EH (cell line): Measurements from ENCODE around the gene CALML3.
A peak's percentile ranks its signal among the peaks of the same experiment; 100 is the strongest.

Source experiments
- DNase-seq: peaks from one replicate; pipeline ENCODE4 v3.0.0-alpha.2; 2015; ENCODE audit warnings: low read depth

The CALML3 gene

DNA sequence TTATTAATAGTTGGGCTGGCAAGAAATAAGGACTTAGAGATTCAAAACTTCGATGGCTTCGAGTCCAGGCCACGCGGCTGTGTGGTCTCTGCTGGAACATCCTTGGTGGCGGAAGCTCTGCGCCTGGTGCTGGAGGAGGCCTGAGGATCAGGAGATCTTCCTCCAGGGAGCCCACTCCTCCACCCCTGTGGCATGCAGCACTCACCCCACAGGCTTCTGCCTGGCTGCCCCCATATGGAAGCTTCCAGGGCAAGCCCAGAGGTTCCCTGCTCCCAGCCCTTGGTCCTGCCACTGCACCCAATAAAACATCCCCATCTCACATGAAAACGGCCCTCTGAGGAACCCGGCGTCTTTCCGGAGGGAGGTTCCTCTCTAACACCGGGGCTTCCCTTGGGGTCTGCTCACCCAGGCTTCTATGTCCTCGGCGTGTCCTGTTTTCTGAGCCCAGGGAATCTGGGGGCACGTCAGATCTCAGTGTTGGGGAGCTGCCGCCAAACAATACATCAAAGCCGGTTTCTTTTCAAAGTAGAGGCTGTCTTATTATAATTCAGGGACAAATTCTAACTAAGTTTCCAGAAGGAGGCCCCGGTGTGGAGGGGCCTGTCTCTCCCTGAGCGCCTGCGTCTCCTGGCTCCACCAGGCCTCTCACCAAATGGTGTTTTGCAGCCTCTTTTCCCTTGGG, 32.4 kb downstream of the CALML3 start:
- DNase-seq = no peak

DNA sequence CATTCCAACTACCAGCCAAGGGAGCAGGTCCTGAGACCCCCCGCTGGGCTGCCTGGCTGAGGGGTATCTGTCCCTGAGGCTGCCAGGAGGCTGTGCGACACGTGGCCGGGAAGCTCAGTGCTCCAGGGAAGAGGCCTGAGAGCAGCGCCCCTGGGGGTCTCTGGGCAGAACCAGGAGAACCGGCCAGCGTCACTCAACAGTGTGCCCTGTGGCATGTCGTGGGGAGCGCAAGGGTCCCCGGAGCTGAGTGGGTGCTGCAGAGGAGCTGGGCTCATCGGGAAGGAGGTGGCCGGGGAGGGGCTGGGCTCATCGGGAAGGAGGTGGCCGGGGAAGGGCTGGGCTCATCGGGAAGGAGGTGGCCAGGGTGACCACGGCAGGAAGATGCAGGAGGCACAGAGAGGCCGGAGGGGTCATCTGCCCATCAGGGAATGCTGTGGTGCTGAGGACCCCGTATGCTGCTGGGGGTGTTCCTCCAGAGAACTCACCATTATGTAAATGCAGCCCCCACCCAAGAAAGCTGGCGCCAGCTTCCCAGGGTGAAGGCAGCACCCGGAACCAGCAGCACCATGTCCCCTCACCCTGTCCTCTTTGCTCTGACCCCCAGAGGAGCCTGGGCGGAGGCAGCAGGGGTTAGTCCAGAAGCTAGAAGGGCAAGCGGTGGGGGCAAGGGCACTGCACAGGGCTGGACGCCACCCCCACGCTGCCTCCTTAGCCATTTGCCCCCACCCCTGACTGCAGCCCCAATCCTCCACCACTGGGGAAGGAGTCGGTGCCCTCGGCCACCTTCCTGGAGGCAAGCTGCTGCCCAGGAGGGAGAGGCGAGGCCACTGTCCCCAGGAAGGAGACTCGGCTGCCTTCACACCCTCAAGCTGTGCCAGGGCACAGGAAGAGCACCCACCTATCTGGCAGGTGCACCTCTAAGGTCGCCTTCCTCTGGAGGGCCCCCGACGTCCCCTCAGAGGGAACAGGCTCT, 33.3 kb downstream of the CALML3 start:
- no peak for DNase-seq

DNA sequence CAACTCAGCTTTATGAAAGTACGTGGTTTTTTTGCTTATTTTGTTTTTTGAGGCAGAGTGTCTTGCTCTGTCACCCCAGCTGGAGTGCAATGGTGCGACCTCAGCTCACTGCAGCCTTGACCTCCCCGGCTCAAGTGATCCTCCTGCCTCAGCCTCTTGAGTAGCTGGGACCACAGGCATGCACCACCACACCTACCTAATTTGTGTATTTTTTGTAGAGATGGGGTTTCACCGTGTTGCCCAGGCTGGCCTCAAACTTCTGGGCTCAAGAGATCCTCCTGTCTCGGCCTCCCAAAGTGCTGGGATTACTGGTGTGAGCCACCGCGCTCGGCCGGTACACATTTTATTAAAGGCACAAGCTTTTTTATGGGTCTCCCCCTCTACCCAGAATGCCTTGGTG, 34.3 kb downstream of the CALML3 start:
- DNase-seq = peak; percentile 30

DNA sequence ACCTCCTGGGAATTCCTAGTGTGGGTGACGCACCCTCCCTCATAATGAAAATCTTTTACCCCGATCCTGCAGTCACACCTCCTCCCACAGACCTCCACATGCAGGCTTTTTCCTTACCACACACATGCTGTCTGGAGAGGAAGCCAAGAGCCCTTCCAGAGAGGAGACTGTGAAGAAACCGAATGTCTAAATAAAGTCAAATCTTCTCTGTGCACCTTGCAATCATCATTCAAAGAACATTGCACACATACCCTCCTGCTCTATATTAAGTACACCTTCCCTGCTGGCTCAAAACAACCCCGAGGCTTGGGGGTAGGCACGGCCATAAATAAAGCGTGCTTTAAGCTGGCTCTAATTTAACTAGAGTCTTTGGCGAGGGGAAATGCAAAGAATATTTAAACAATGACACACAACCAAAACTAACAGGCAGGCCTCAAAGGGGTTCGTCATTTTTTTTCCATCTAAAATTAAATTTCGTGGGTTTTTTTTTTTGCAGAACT, 34.9 kb downstream of the CALML3 start:
- peak; percentile 93 for DNase-seq

DNA sequence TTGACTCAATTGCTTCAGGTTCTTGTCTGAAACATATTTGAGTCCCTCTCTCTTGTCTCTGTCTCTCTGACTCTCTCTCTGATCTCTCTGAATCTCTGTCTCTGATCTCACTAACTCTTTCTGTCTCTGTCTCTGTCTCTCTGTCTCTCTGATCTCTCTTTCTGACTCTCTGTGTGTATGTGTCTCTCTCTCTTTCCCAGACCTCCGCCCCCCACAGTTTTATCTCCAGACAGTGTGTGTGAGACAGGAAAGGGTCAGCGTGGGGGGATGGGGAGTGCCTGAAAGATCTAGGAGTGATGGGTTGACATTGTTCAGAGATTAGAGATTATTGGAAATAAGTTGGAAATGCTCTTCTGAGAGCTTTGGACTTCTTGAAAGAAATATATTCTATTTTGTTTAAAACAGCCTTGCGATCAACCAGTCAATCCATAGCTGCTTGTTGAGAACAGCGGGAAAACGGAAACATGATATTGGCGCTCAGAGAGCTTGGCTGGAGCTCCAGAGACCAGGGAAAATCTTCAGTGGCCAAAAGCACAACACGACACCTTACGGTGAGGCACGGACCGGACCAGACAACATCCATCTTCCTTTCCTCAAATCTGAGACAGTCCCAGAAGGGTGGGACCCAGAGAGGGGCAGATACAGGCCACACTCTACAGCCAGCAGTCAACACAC, 35.5 kb downstream of the CALML3 start:
- no peak for DNase-seq

DNA sequence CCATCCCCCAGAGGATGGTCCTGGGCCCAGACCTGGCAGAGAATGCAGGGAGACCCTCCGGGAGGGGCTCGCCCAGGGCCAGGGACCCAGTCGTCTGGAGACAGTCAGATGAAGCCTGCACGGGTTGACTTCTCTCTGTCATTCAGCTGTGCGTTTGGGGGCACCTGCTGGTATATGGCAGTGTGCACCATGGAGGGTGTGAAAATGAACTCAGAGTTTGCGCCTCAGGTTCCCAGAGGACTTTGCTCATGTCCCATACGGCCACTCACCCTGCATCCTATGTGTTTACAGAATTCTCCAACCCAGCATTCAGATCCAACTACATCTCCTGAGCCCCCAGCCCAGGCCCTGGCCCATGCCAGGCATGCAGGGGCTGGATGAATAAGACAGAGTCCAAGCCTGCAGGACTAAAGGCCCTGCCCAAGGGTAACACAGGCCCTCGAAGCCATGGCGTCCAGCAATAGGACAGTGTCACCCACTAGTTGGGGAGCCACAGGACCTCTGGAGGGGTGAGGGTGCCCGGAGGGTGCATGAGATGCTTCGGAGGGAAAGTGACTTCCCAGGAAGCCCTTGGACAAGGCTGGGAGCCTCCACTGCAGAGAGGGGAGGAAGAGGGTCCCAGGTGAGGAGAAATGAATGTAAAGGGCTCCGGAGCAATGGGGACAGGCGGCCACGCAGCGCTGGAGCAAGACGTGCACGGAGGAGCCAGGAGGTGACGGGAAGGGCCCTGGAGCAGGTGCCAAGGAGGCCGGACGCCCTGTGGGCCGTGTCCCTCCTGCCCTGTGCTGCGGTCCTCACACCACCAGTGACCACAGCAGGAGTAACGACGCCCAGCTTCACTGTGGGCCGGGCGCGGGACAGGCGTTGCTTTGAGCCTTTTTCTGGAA, 36.3 kb downstream of the CALML3 start:
- no peak for DNase-seq

DNA sequence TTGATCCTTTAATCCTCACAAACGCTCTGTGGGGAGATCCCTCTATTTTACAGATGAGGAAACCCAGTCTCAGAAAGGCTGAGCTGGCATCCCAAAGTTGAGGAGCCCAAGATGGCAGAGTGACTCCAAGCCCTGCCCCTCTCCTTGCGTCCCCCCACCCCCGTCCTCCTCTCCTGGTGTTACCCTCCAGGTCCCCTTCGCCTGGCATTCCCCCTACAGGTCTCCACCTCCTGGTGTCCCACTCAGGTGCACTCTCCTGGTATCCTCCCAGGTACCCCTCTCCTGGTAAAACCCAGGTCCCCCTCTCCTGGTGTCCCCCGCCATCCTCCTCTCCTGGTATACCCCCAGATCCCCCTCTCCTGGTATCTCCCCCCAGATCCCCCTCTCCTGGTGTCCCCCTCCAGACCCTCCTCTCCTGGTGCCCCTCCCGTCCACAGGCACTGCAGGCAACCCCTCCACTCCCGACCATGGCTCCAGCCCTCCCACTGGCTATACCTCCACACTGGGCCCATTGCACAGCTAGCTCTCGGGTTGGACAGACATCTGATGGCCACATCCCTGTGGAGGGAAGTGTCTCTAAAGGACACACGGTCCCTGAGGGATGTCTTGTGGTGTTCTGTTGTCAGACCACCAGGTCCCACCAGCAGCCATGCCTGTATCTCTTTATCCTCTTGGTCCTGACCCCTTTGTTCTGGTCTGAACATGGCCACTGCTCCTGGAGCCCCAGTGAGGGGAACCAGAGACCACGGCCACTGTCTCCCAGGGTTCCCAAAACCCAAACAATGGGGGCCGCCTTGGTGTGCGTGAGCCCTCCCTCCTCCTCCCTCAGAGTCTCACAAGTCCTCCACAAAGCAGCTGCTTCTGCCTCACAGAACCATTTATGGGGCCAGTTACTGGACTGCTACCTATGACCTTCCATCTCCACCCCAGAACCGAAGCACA, 37.2 kb downstream of the CALML3 start:
- DNase-seq = no peak

DNA sequence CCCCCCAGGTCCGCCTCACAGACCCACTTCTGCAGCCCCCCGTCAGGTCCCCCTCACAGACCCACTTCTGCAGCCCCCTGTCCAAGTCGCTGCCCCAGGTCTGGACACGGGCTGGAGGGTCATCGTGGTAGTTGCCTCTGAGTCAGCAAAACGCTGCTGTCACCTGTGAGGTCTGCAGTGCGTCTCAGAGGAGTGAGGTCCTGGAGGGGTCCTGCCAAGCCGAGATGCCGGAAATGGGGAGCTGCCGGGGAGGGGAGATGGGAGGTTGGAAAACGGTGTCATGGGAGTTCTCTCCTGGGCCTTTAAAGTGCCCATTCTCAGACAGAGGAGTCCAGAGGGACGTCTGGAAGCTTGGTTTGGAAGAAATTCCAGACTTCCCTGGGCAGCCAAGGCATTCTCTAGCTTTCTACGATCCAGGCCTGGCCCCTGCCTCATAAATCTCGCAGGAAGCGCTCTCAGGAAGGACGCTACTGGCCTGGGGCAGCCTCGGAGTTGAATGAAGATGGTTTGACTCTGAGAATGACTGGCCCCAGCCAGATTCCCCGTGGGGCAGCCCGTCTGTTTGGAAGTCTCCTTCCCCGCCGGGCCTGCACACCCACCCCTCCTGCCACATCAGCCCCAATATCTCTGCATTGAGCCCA, 38.7 kb downstream of the CALML3 start:
- DNase-seq = peak; percentile 88

DNA sequence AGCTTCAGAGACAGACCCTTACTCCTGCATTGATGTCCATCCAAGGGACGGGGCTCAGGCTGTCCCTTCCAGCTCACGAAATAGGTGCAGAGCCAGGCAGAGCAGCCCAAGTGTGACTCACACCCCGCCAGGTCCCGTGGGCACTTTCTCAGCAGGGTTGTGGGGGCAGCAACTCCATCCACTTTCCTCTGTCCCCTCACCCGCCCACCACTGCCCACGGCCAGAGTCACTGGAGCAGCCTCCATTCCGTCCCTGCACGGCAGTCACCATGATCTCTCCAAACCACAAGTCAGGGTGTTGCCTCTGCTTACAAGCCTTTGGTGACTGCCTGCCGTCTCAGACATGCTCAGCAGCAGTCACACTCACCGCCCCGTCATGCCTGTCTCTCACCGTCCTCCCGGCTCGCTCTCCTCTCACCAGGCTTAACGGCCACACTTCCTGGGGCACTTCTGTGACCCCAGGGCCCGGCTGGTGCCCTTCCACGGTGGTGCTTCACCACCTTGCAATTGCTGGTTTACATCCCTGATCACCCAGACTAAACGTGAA, 39.3 kb downstream of the CALML3 start:
- peak; percentile 86 for DNase-seq

DNA sequence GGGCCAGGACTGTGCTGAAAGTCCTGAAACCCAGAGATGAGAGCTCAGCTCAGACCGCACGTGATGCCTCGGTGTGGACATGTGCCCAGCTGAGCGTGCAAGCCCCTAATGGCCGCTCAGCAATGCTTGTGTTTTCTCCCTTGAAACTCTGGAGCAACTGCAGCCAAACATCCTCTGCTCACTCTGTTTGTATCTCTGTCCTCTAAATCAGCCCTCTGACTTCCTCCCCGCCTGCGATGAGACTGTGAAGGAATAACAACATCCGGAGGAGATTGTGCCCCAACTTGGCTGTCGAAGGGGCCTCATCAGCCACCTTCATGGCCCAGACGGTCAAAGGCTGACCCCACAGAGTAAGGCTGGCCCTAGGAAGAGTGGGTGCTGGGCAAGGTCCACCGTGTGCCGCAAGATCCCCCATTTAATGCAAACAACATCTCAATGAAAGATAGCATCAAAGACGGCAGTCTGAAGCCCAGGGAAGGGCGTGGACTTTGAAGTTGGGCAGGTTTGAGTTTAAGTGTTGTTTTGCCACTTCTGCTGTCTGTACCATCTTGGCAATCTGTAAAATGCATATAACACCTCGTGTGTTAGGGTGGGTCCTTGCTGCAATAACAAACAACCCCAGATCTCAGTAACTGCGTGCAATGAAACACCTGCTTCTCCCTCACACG, 39.9 kb downstream of the CALML3 start:
- DNase-seq = peak; percentile 26

DNA sequence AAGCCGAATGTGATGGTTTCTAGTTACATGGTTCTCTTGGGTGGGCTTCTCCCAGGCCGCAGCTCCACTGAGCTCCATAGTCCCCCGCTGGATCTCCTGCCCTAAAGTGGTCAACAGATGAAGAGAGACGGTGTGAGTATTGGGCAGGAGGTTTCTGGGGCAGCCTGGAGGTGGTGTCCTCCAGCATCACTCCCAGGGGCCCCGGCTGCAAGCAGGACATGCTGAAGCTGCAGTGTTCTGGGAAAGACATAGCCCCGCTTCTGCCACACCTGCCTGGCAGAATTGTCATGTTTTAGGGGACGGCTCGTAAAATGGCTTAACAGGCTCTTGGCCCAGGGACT, 40.4 kb downstream of the CALML3 start:
- DNase-seq = no peak

DNA sequence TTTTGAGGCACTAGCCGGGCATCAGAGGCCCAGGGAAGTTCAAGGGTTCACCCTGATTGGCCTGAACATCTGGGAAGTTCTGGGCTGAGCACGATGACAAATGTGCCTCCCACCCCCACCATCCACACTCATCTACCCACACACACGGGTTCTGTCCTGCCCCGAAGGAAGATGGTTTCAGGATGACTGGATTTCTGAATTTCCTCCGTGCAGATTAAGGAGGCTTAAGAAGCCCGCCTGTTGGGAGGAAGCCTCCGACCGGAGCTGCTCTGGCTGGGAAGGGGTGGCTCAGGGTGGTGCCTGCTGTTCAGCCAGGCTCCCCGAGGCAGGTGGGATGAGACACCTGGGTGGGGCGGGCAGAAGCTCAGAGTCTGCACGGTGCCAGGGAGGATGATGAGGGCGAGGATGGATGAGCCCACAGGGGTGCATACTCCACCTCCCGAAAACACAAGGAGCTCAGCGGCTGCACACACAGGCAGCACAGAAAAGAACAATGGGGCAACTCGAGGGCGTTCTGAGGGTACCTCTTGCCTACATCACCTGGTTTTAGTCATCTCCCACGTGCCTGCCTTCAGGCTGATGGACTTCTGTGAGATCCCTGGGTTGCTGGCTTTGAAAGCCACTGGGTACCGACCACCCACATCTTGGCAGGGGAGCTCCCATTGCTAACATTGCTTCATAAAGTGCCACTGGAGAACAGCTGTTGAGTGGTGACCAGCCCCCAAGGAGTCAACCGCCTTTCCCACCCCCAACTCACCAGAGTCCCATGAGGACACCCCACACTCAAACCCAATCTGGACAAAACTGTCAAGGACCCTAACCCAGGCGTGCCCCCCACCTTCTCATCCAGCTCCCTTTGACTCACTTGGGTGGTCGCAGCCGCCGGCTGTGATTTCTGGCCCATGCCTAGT, 41.2 kb downstream of the CALML3 start:
- peak; percentile 96 for DNase-seq

DNA sequence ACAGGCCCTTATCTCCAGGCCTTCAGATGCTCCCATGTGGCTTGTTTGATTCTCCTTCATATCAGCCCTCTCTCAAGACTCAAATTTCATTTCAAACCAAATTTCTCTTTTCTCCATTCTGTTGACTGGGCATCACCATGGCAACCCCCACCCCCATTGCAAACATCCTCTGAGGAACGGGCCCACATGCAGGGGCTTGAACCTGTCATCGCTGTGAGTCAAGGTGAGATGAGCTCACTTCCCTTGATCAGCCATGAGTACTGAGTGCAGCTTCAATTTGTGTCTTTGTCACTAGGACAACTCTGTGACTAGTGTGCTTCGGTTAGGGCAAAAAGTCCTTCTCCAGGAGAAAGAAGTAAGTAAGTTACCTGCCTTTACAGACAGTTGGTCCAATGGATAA, 41.9 kb downstream of the CALML3 start:
- DNase-seq = no peak

DNA sequence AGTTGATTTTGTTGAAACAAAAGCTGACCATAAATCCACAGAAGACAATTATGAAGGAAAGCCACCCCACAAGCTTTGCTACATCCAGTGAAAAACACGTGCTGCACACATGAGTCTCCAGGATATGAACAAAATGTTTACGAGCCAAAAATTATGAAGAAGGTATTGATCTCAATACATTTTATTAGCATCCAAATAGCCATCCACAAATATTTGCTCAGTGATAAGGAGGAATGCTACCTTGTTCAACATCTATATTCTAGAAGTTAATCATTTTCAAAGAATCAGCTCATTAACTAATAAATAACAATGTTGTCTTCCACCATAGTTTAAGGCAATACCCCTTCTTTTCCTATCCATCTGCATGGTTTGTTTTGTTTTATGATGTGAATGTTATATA, 42.7 kb downstream of the CALML3 start:
- no peak for DNase-seq

DNA sequence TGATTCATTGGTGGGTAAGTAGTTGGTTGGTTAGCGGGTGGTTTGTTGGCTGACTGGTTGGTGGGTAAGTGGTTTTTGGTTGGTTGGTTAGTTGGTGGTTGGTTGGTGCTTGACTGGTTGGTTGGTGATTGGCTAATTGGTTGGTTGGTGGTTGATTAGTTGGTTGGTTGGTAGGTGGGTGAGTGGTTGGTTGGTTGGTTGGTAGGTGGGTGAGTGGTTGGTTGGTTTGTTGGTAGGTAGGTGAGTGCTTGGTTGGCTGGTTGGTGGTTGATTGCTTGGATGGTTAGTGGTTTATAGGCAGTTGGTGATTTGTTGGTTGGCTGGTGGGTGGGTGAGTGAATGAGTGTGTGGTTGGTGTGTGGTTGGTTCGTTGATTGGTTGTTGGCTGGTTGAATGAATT, 44.2 kb downstream of the CALML3 start:
- DNase-seq = no peak

DNA sequence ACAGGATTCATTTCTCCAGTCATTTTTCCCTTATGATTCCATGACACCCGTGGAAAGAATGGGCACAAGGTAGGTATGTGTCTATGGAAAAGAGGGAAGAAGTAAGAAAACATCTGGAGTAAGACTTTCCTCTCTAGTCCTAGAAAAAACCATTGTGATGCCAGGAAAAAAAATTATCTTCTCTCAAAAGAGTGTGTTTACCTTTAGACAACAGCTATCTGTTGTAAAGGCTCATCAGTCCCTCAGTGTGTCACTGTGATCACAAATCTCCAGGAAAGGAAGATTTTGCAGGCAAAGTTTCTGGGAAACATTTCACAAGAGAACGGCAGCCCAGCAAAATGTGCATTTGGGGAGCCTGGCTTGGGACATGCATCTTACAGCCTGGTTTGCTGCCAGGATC, 44.8 kb downstream of the CALML3 start:
- no peak for DNase-seq

DNA sequence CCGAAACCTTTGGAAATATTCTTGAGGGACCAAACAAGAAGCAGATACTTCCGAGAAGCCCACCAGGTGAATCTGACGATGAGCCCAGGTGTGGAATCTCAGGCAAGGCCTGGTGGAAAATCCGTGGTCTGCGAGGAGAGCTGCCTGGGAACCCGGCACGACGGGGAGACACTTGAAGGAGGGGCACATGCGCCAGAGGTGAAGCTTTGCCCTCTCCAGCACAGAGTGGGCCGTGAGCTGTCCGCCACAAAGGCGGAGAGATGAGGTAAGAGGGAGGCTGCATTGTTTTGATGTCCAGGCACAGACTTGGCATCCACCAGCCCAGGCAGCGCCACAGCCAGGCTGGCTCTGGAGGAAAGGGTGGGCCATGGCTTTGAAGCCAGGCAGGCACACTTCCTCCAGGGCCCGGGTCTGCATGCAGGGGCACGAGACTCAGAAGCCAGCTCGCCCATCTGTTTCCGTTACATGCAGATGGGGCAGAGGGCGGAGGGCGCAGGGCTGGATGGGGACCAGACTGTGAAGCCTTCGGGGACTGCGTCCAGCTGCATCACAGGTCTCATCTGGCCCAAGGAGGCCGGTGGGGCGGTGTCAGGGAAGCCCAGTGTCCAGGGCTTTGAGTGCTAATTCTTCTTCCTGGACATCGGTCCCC, 45.4 kb downstream of the CALML3 start:
- no peak for DNase-seq
